NCI-H748 treated with DMSO at 0.1 percent for 48 hours (cell line): ENCODE measurements around the gene MYO1E.

Source experiments
- DNase-seq: peaks from one replicate; lab custom pipeline; 2025; lab: John Stamatoyannopoulos, UW

MYO1E gene

DNA sequence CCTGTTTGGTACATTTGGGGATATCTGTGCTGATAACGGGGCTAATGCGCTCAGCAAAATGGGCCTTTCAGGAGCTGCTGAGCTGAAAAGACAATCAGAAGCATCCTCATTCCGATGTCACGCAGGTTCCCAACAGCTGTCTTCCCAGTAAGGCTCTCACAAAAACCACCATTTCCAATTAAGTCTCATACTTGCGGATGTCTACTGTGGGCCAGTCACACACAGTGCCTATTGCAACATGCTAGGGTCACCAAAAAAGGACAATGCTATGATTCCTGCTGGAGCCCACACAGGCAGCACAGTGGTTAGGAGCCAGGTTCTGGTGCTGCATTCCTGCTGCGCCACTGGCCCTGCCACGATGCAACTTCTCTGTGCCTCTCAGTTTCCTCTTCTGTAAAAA lies 182.4 kb downstream of the MYO1E start:
- no peak for DNase-seq

DNA sequence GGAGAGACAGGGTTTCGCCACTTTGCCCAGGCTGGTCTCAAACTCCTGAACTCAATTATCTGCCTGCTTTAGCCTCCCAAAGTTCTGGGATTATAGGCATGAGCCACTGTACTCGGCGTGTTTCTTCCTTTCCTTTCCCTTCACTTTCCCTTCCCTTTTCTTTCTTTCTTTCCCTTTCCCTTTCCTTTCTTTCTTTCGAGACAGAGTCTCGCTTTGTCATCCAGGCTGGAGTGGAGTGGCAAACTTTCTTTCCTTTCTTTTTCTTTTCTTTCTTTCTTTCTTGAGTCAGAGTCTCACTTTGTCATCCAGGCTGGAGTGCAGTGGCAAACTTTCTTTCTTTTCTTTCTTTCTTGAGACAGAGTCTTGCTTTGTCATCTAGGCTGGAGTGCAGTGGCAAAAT lies 183.4 kb downstream of the MYO1E start:
- DNase-seq = no peak

DNA sequence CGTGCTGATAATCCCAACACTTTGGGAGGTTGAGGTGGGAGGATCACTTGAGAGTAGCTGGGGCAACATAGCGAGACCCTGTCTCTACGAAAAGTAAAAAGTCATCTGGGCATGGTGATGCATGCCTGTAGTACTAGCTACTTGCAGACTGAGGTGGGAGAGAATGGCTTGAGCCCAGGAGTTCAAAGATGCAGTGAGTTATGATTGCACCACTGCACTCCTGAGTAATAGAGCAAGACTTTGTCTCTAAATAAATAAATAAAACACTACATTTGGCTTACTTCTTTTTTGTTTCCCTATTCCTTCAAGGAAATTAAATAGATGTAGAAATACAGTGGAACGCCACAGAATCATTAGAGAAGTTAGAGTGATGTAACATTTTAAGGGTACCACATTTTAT lies 186.2 kb downstream of the MYO1E start:
- no peak for DNase-seq

DNA sequence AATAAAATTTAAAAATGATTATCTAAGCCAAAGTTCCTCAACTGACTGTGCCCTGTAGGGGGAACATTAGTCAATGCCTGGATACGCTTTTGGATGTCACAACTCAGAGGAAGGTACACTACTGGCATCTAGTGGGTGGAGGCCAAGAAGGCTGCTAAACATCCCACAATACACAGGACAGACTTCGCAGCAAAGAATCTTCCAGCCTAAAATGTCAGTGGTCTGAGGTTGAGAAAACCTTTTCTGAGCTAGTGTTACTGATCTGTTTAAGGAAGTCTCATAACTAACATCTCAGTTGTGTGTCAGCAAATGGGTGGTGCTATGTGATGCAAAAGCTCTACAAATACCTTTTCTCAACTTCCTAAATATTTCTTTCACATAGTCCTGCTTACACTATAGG lies 186.9 kb downstream of the MYO1E start:
- DNase-seq = no peak

DNA sequence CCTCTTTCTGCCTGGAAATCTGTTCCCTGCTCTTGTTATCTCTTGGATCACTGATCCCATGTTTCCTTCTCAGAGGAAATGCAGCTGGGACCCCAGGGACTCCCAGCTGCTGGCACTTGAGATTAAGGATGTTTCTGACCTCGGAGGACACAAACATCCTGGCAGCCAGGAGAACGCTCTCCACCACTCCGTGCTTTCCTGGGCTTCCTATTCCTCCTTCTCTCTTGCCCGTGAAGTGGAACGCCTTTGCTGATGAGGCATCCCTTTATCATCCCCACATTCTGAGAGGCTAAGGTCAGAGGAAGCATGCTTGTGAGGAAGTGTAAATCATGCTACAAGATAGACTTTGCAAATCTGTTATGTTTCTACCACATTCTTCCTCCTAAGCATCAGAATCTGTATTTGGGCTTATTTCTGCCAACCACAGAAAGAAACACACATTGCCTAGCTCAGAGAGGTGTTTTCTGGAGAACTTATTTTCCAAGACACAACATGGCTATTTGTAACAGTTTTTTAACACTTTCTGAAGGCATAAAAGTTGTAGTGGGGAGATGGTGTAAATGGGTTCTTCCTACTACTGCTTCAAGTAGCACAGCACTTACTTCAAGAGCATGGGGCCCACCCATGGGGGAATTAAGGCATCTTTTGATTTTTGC lies 191.6 kb downstream of the MYO1E start:
- DNase-seq = no peak

DNA sequence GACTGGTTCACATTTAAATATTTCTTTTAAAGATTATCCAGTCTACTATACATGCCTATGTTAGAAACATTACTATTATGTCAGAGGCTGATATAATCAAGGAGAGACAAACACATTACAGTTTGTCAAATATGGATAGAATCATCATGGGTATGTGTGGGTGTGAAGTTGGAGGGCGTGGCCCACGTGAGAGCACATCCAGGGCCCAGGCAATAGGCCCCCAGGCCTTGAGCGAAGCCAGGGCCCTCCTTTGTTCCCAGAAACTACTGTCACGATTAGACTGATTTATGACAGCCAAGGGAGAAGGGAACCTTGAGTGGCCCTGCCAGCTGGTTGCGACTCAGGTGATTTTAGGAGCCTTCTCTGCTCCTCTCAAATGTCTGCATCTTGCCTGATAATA lies 193.0 kb downstream of the MYO1E start:
- DNase-seq = no peak

DNA sequence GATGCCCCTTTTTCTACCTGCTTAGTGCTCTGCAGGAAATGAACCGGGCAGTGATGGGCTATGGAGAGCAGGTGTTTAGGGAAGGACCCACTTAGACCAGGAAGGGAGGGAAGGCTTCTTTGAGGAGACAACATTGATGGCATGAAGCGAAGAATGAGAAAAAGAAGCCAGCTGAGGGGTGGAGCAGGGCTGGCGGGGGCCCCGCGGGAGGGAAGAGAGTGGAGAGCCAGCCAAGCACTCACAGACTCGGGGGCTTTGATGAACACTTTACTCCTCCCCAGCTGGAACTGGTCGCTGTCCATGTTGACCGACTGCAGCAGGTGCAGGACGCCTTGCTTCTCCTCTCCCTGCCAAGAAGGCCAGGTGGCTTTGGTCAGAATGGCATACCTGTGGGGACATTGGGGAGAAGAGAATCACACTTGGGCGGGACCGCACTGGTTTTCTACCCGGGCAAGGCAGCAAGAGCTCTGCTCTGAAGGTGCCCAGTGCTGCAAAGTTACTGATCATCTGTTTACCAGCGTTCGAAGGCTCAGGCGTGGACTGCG lies 194.4 kb downstream of the MYO1E start:
- no peak for DNase-seq

DNA sequence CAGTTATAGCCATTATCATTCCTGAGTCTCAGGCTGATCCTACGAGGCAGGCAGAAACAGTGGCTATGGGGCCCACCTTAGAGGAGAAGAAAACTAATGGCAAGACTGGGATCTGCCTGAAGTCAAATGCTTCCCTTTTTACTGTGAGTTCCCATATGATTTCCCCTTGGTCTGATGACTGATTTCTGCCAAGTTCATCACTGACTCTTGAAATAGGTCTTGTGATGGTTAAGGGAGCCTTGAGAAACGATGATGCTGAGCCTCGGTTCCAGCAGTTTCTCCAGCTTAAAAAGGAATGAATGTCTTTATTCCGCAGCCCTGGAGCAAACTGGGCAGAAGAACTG lies 195.4 kb downstream of the MYO1E start:
- DNase-seq = no peak

DNA sequence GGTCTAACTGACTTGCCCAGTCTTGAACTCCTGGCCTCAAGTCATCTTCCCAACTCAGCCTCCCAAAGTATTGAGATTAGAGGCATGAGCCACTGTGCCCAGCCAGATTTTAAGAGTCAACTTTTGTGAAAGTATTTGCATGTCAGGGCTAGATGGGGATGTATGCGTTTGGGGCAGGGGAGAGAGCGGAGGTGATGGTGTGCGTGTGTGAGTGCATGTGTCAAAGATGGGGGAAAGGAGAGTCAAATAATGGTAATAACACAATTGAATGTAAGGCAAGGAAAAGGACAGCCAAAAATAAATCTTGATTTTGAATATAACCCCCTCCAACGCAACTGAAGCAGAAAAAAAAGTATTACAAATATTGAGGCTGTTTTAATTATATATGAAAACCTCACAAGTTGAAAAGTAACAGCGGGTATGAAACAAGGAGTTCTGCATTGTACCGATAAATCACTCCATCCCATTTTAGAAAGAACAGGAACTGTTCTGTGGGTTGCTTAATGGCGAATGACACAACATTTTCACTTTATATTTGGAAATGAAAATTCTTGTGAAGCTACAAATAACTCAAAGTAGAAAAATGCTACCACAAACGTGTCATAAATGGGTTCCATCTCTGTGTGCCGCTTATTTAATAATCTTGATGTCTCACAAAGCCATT lies 195.9 kb downstream of the MYO1E start:
- DNase-seq = no peak

DNA sequence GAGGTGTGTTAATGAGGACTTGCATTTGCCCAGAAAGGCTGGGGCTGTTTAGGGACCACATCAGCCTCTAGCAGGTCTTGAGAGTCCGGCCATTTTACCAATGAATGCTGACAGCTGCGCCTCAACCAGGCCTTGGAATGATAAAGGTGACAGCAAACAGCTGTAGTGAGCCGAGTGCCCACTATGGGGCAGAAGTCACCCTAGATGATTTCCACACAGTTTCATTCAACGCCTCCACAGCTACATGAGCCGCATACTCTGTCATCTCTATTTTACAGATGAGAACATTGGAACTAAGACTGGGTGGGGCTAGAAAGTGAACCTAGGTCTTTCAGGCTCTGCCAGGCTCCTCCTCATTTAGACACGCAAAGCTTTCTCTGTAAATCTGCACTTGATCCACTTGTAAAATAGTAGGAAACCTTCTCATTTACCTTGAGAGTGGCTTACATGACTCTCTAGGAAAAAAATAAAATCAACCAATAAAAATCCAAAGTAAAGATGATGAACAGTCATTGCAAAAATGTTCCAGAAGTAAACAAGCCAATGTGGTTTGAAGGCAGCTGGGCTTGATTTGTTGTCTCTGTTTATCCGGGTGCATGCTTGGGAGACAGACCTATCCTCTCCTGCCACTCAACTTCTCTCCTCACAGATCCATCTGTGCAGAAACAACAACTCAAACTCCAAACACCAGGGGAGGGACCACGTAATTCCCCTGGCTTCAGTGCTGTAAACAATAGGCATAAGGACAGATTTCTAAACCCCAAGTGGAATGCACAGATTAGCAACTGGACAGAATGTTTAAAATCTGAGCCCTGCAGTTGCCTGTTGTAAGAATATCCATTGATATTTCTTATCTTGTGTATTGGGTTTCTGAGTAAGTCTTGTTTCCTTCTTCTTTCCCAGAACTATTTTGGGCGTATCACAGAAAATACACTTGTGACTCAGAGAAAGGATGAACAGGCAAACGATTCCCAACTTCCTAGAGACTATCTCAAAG lies 197.5 kb downstream of the MYO1E start:
- DNase-seq = peak; percentile 36

DNA sequence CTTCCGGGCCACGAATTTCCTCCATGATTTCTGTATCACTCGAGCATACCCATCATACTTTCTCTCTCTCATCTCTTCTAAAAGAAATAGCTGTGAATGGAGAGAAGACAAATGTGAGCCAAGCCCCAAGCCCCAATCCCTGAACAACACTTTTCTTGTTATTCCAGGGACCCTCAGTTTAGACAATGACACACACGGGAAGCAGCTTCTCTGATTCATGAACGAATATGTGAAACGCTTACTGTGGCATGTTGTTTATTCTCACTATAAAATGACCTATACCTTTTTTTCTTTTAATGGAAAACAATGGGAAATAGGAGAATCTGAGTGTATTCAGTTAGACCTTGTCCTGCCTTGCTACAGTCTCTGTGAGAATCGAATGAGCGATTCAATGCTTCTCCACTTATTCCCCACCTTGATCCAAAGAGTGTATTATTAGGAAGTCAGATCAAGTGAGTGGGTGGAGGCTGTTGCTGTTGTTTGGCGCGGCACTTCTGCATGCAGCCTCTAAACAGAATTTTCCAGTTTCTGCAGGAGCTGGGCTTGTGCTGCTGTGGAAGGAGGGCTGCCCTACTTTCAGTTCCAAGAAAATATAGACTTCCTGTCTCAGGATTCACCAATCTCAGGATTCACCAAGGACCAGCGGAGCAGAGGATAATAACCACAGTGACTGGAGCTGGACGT lies 198.4 kb downstream of the MYO1E start:
- no peak for DNase-seq

DNA sequence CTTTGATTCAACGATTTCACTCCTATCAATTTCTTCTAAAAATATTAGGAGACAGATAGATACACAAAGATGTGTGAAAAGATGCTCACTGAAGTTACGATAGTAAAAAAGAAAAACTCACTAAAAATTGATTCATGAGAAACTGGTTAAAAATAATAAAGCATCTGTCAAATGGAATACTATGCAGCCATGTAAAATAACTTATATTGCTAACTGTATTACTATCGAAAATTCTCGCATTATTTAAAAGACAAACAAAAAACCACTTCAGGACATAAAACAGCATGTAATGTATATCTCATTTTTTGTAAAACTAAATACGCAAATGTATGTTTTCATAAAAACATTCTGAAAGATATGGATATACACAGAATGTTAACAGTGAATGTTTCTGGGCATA lies 199.5 kb downstream of the MYO1E start:
- no peak for DNase-seq

DNA sequence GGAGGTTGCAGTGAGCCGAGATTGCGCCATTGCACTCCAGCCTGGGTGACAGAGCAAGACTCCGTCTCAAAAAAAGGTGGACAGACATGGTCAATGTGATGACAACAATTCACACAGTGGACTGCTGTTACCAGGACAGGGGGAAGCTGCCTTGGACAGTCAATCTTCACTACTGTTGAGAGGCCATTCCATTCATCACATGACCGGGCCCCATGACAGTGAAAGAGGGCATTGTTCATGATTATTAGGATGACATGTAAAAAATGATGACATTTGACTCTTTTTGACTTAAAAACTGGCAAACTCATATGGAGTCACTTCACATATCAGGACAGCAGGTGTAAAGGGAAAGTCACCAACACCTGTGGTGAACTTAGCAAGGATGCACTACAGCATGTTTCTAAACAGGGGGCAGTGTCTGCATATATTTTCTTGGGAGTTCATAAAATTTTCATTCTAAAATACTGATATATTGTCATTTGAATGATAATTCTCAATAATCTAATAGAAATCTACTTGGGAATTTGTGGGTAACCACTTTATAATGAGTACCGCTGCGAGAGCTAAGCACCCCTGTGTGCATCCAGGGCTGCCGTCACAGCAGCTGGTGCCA lies 200.3 kb downstream of the MYO1E start:
- no peak for DNase-seq

DNA sequence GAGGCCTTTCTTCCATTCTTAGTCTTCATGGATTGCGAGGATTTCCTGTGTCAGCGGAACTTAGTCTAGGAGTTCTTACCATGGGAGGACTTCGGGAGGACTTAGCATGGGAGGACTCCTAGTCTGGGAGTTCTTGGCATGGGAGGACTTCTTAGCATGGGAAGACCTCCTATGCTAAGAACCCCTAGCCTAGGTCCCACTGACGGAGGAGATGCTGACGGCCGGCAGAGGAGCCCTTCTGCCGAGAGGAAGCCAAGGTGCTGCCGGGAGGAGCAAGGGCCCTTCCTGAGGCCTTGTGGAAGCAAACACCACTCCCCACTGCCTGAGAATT lies 201.6 kb downstream of the MYO1E start:
- DNase-seq = no peak

DNA sequence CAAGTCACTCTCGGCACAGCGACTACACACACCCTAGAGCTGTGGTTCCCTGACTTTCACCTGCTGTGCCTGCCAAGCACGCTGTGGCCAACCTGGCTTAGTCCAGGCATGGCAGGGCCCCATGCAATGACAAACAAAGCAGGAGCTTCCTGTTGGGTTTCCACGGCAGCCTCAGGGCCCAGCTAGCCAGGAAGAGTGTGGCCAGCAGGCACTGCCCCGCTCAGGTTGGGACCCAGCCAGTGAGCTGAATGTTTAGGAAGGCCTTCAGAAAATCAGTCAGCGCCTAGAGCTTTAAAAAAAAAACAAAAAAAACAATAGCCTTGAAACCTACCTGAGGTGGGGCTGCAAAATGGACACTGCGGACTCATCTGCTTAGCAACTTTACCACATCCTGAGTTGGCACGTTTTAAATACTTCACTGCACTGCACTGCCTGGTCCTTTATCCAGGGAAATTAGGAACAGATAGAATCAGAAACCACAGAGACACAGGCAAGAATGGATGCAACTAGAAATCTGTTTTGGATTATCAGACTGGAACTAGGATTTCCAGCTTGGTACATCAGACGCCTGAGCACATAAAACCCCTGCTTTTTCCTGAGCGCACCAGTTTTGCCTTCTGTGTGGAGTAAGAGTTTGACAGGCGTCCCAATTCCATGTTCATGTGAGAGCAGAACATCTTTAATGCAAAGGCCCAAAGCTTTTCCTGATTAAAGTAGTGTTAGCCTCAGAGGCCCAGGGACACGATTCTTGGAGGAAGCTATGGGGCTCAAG lies 202.2 kb downstream of the MYO1E start:
- no peak for DNase-seq

DNA sequence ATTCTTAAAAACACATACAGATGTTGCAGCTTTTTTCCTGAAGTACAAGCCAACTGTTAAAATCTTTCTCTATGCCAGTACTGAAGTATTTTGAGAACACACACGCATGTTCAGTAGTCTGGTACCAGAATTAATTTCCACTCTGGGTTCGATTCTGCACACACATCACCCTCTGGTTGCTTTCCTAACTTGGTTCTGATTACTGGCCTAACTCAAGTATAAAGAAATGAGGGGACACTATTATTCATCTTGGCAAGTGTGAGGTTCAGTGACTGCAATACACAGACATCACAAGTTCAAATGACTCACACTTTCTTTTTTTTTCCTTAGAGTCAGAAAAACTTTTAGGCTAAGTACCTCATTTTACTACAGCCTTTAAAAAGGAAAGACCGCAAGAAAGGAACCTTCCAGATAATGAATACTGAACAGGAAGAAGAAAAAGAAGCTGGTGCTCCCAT lies 203.4 kb downstream of the MYO1E start:
- no peak for DNase-seq

DNA sequence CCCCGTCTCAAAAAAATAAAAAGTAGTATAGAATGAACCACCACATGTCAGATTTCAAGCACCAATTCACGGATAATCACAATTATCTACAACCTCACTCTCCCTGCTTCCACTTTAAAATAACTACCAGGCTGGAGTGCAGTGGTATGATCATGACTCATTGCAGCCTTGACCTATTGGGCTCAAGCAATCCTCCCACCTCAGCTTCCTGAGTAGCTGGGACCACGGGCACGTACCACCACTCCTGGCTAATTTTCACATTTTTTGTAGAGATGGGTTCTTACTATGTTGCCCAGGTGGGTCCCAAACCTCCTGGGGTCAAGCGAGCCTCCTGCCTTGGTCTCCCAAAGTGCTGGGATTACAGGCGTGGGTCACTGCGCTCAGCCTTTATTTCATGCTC lies 204.1 kb downstream of the MYO1E start:
- no peak for DNase-seq

DNA sequence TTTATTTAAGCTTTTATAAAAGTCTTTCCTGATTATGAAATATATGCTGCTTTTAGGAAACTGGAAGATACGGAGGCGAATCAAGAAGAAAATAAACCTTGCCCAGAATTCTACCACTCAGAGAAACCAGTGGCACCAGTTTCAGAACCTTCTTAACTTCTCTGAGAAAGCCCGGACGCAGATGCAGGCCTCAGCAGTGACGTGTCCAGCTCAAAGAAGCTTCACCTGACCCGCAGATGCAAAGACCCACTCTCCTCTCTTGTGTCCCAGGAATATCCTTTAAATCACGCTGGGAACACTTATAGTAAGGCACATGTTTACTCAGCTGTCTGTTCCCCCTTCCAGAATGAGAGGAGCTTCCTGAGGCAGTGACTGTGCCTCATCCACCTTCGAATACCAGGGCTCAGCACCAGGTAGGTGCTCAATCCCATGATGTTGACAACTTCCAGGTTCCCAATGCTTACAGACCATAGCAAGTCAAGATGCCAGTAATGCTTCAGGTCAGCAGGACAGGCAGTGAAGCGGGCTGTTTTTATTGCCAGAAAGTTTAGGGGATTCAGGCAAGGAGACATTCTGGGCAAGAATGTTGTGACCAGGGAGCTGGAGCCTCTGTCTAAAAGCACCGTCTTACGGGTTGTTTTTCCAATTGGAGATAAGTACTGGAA lies 205.9 kb downstream of the MYO1E start:
- DNase-seq = no peak

DNA sequence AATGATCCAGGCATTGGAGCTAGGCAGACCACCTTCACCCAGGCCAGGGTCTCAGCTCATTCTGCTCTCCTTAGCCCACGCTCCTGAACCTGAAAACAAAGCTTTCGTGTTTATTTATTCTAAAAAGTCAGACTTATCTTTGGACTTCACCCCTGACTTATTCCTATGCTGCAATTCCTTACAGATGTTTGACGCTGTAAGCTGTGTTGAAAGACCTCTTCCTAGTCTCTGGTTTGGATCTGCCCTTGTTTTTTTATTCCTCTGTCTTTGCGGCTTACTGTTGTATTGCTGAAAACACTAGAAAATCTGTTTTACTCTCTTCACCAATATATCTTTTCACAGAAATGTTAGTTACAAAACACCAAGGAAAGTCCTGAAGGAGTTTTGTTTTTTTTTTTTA lies 206.5 kb downstream of the MYO1E start:
- DNase-seq = no peak

DNA sequence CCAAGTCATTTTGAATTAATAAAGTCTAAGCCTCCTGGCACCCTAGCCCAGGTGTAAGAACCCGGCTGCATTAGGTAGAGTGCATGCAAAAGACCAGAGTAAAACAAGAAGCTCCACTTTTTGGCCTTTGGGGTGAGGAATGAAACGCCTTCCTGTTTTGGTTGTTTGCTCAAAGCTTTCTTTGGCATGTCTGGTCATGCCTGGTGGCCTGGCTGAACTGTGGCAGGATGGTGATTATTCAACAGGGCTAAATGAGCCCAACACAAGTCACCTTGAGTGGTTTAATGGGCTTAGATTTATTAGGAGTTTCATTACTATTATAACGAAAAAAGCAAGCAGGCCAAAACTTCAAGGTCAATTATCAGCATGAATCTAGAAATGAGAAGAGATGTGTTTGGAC lies 206.9 kb downstream of the MYO1E start:
- no peak for DNase-seq
